GM12878 (cell line): ENCODE results near the gene RNF11. TPM values are rescaled to one million over a fixed set of nuclear protein-coding genes. Genes with fewer than 3 reads are reported as not detected.
"Not testable (repeated sequence)": the region's sequence is repeated elsewhere in the genome, so short reads cannot be mapped to it uniquely, and the experiment has no call there.

Source experiments
- ATAC-seq: fragments of 200-7000 bp; cut with Tn5 transposase; 3 replicates; pipeline ENCODE4 v1.9.1; 2020; ENCODE audit warnings: mild to moderate bottlenecking, moderate library complexity
- BruUV-seq: library from RNA; stranded (reverse); fragments of 400-500 nt; replicated peaks from 2 replicates; lab custom pipeline; 2021; lab: Mats Ljungman, UMichigan
- CTCF ChIA-PET: fragments of 300-600 bp; sonication (Branson Sonifier 250); formaldehyde crosslinking; extraction: SDS; loops from one replicate; lab custom pipeline; 2021; ENCODE audit warnings: inconsistent platforms; lab: Yijun Ruan, JAX
- POLR2A ChIA-PET: fragments of 350-600 bp; formaldehyde crosslinking; extraction: SDS; loops from one replicate; lab custom pipeline; 2021; ENCODE audit warnings: inconsistent platforms; lab: Charles Lee
- RAD21 ChIA-PET: fragments of 300-600 bp; sonication (Branson Sonifier 250); formaldehyde crosslinking; loops from one replicate; lab custom pipeline; 2023; ENCODE audit warnings: antibody characterized with exemption; ENCODE audit not compliant: unreplicated experiment; lab: Charles Lee
- SMC1A ChIA-PET: fragments of 300-600 bp; sonication (Branson Sonifier 250); formaldehyde crosslinking; loops from one replicate; lab custom pipeline; 2023; ENCODE audit not compliant: unreplicated experiment, uncharacterized antibody; lab: Charles Lee
- DNase-seq: peaks from one replicate; pipeline ENCODE4 v3.0.0-alpha.2; 2011; ENCODE audit warnings: low read depth, low spot score
- FAIRE-seq: peaks from 3 replicates; lab custom pipeline; 2011; peaks lifted over from hg19 to GRCh38; lab: Jason Lieb, UNC
- H2AFZ ChIP-seq: 2 replicates; pipeline ENCODE4 v1.6.0; 2011; ENCODE audit warnings: low read depth, low read length, control low read depth; ENCODE audit not compliant: control insufficient read depth
- H3K27ac ChIP-seq: 2 replicates; pipeline ENCODE4 v1.5.1; 2011; ENCODE audit warnings: control low read depth; ENCODE audit not compliant: control insufficient read depth, insufficient read depth
- H3K27me3 ChIP-seq, 2 experiments: replicated peaks in 1 of 2; 2 replicates each; pipeline versions ENCODE4 v1.6.0 to v1.6.1; 2011; ENCODE audit warnings: low read length in 1 of 2; ENCODE audit not compliant: control insufficient read depth in 2 of 2, insufficient read depth in 2 of 2
- H3K36me3 ChIP-seq, 2 experiments: 2 replicates each; pipeline ENCODE4 v1.5.1; 2011; ENCODE audit warnings: low read length in 1 of 2; ENCODE audit not compliant: control insufficient read depth in 2 of 2, insufficient read depth in 2 of 2
- H3K4me1 ChIP-seq: 2 replicates; pipeline ENCODE4 v1.6.1; 2011; ENCODE audit warnings: mild to moderate bottlenecking, low read length, moderate library complexity, mixed read lengths; ENCODE audit not compliant: control insufficient read depth, insufficient read depth
- H3K4me2 ChIP-seq: 2 replicates; pipeline ENCODE4 v1.6.0; 2011; ENCODE audit warnings: control low read depth; ENCODE audit not compliant: control insufficient read depth, insufficient read depth
- H3K4me3 ChIP-seq: fragments of 200-600 bp; sonication (generic); 2 replicates; pipeline ENCODE4 v1.5.1; 2016
- H3K79me2 ChIP-seq: 2 replicates; pipeline ENCODE4 v1.6.0; 2011; ENCODE audit warnings: low read length; ENCODE audit not compliant: control insufficient read depth, insufficient read depth
- H3K9ac ChIP-seq: 2 replicates; pipeline ENCODE4 v1.8.0; 2011; ENCODE audit warnings: low read length, control low read depth, mixed read lengths; ENCODE audit not compliant: control insufficient read depth, insufficient read depth
- H3K9me3 ChIP-seq: replicated peaks from 3 replicates; pipeline ENCODE4 v1.5.1; 2011; ENCODE audit warnings: mild to moderate bottlenecking, low read length; ENCODE audit not compliant: control insufficient read depth, insufficient read depth
- H4K20me1 ChIP-seq: 2 replicates; pipeline ENCODE4 v1.6.0; 2011; ENCODE audit not compliant: control insufficient read depth, insufficient read depth
- EED ChIP-seq: sonication (generic); IDR thresholded peaks from 2 replicates; pipeline ENCODE4 v1.6.1; 2016; ENCODE audit warnings: antibody characterized with exemption, low read depth
- EGR1 ChIP-seq, 2 experiments: IDR thresholded peaks; 1 replicate in 1 of 2; 2 replicates in 1 of 2; pipeline ENCODE4 v1.6.1; 2011 to 2012; ENCODE audit warnings: low read depth in 2 of 2, low read length in 2 of 2, borderline replicate concordance in 1 of 2, mild to moderate bottlenecking in 1 of 2, moderate library complexity in 1 of 2
- NBN ChIP-seq: fragments of 450-650 bp; IDR thresholded peaks from 2 replicates; pipeline ENCODE4 v1.6.1; 2016
- WGBS: methylation state at CpG from one replicate; pipeline ENCODE4 v1.1.6; 2016; ENCODE audit warnings: low lambda C conversion rate; ENCODE audit not compliant: insufficient replicate concordance, insufficient coverage; ENCODE audit errors: missing lambda C conversion rate; 5-methylcytosine and 5-hydroxymethylcytosine counted together
- in situ Hi-C: fragments of 300-500 bp; cut with MboI; formaldehyde crosslinking; loops from 9 replicates; pipeline ENCODE4 v1.14.3; 2018; ENCODE audit warnings: mixed read lengths
- intact Hi-C: fragments of 100-400 bp; cut with micrococcal nuclease; formaldehyde crosslinking; loops from one replicate; pipeline ENCODE4 v1.14.2; 2022; ENCODE audit not compliant: unreplicated experiment
- polyA plus RNA-seq, 11 experiments: library from polyadenylated mRNA; depleted of rRNA in 4 of 11; unstranded in 6 of 11; stranded (reverse) in 5 of 11; fragments of >200 nt; fragmentation: Nextera tagmentation in 4 of 11; fragmentation: Illumina TruSeq in 1 of 11; extraction: Ambion mirVana in 4 of 11; extraction: Trizol in 1 of 11; gene quantifications; 1 replicate in 1 of 11; 2 replicates in 10 of 11; pipeline versions ENCODE4 v1.2.1 to v1.2.3, GENCODE V29; 2011 to 2016; ENCODE audit warnings: inconsistent platforms in 2 of 11, missing spikeins in 2 of 11, low read depth in 1 of 11
- total RNA-seq, 4 experiments: library from RNA; depleted of rRNA in 3 of 4; stranded (reverse); fragments of >200 nt in 3 of 4; fragmentation: Illumina TruSeq in 1 of 4; extraction: Trizol in 1 of 4; gene quantifications; 2 replicates each; pipeline versions ENCODE4 v1.2.1 to v1.2.3, GENCODE V29; 2013 to 2021
- TF ChIP-seq, protein P1 (sequence below): fragments of 450-650 bp; IDR thresholded peaks from 2 replicates; pipeline ENCODE4 v1.6.1; 2016; ENCODE audit warnings: mild to moderate bottlenecking
- TF ChIP-seq, protein P2 (sequence below): fragments of 450-650 bp; IDR thresholded peaks from 2 replicates; pipeline ENCODE4 v1.6.1; 2017; ENCODE audit warnings: low read depth, mild to moderate bottlenecking, moderate library complexity

Gene RNF11
- total and polyA plus RNA-seq, 10 of the 15 experiments (the other 5 are each of a cell fraction or from before 2014, with no cell fraction given) = 9.5 to 43.6 (median 32.3) TPM

- H3K9ac ChIP-seq, FAIRE-seq, POLR2A ChIA-PET, in situ Hi-C loops, H4K20me1 ChIP-seq, H3K9me3 ChIP-seq, H3K27me3 ChIP-seq, BruUV-seq, H2AFZ ChIP-seq, DNase-seq, ATAC-seq, H3K36me3 ChIP-seq: not testable (repeated sequence)
- CTCF ChIA-PET = interaction anchor here (0.7 to 1.4 kb wide), 2 partner anchors 9 to 460 kb away, joined by 3 to 4 read pairs; no protein-coding TSS in a partner anchor
- Histone ChIP-seq H3K27ac (peak overlapping the region; percentile 72), H3K79me2 (peaks cover 29% of the 10 kb centered on the region), H3K4me2 (peak overlapping the region; percentile 96), H3K4me1 (peaks cover 27% of the 10 kb centered on the region), H3K4me3 (peak overlapping the region; percentile 53)
- WGBS = 1% methylated on average over 7 of the region's 7 CpGs
- RAD21 ChIA-PET = interaction anchor here (1.2 kb wide), 1 partner anchor 45 kb away, joined by 3 read pairs; no protein-coding TSS in a partner anchor
- SMC1A ChIA-PET = interaction anchor here (0.7 to 1.2 kb wide), 2 partner anchors 11 to 44 kb away, joined by 3 read pairs; no protein-coding TSS in a partner anchor
- TF ChIP-seq, protein P1, sequence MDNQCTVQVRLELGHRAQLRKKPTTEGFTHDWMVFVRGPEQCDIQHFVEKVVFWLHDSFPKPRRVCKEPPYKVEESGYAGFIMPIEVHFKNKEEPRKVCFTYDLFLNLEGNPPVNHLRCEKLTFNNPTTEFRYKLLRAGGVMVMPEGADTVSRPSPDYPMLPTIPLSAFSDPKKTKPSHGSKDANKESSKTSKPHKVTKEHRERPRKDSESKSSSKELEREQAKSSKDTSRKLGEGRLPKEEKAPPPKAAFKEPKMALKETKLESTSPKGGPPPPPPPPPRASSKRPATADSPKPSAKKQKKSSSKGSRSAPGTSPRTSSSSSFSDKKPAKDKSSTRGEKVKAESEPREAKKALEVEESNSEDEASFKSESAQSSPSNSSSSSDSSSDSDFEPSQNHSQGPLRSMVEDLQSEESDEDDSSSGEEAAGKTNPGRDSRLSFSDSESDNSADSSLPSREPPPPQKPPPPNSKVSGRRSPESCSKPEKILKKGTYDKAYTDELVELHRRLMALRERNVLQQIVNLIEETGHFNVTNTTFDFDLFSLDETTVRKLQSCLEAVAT = peak; percentile 23; the same call in 1 of the 2 replicates
- TF ChIP-seq EED (peak; percentile 28; the same call in 1 of the 2 replicates), NBN (0 out of 2 replicates have a peak, but pooled peaks have one; percentile 19), EGR1 (IDR thresholded peaks at IDR 0.05; ENCODE audit: borderline replicate concordance in 1 of 2, low read depth in 2 of 2, low read length in 2 of 2) (peak in 1 of 2 experiments; percentile 63; a peak in 1 of 3 replicates)
- TF ChIP-seq, protein P2, sequence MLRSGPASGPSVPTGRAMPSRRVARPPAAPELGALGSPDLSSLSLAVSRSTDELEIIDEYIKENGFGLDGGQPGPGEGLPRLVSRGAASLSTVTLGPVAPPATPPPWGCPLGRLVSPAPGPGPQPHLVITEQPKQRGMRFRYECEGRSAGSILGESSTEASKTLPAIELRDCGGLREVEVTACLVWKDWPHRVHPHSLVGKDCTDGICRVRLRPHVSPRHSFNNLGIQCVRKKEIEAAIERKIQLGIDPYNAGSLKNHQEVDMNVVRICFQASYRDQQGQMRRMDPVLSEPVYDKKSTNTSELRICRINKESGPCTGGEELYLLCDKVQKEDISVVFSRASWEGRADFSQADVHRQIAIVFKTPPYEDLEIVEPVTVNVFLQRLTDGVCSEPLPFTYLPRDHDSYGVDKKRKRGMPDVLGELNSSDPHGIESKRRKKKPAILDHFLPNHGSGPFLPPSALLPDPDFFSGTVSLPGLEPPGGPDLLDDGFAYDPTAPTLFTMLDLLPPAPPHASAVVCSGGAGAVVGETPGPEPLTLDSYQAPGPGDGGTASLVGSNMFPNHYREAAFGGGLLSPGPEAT = 0 out of 2 replicates have a peak, but pooled peaks have one; percentile 16
- intact Hi-C loops = loop anchor here (2.0 to 10.0 kb wide), 2 partner anchors 63 to 281 kb away; partner anchors contain the start of gene EPS15
Observed at GRCh38 chr1:51234236-51234635, 1.8 kb upstream of the RNF11 start.
